Activated CD4-positive, alpha-beta T cell treated with anti-CD3 and anti-CD28 coated beads, Interleukin-2, amount 50 U/mL, for 48 hours (primary cell): ENCODE data around the gene NR2F6.
"Not testable (repeated sequence)": the region's sequence is repeated elsewhere in the genome, so short reads cannot be mapped to it uniquely, and the experiment has no call there.

ENCODE experiments used
- DNase-seq, 2 experiments: peaks; one replicate each; pipeline ENCODE4 v3.0.0-alpha.2; 2020

The NR2F6 gene

DNA sequence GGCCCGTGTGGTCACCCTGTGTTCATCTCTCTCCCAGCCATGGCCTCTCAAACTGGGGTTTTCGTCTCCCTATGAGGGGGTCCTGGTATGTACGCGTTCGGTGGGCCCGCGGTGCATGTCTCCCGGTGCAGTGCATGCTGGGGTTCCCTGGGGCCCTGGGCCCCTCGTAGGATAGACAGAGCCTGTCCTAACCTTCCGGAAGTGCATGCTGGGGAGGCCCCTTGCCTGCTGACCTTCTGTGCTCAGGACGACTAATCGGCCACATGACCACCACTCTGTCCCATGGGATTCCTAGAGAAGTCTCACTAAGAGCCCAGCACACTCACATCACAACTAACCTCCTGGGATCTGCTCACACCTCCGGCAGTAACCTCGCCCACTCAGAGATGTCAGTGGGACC is 35.4 kb downstream of the NR2F6 start:
- DNase-seq: no peak

DNA sequence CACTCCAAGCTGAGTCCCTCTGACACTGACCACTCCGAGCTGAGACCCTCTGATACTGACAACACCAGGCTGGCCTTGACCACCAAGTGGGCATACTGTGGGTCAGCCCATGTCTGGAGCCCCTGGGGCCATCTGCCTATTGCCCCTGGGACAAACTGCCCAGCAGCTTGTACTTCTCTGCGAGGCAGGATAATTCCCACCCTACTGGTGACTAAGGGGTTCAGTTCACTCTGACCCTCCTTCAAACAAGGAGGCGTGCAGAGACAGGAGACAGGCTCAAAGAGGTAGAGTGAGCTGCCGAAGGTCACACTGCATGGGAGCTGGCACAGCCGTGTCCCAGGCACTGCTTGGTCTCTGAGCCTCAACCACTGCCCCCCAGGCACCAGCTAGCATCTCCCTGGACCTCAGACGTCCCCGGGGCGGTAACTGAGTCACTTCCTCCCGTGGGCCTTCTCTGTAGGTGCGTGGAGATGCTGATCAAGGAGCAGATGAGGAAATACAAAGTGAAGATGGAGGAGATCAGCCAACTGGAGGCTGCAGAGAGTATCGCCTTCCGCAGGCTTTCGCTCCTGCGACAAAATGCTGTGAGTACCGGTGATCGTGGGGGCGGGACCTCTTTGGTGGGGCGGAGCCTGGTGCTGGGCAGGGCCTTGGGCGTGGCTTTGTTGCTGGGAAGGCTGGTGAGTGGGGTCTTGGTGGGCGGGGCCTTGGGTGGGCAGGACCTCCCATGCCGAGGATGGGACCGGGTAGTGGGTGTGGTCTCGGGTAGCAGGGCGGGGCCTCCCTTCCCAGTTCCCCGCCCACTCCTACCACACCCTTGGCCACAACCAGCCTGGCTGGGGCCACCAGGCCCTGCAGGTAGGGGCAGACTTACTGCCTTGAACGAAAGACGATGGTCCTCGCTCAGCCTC is 36.3 kb downstream of the NR2F6 start:
- DNase-seq: peak; percentile 62 to 69

DNA sequence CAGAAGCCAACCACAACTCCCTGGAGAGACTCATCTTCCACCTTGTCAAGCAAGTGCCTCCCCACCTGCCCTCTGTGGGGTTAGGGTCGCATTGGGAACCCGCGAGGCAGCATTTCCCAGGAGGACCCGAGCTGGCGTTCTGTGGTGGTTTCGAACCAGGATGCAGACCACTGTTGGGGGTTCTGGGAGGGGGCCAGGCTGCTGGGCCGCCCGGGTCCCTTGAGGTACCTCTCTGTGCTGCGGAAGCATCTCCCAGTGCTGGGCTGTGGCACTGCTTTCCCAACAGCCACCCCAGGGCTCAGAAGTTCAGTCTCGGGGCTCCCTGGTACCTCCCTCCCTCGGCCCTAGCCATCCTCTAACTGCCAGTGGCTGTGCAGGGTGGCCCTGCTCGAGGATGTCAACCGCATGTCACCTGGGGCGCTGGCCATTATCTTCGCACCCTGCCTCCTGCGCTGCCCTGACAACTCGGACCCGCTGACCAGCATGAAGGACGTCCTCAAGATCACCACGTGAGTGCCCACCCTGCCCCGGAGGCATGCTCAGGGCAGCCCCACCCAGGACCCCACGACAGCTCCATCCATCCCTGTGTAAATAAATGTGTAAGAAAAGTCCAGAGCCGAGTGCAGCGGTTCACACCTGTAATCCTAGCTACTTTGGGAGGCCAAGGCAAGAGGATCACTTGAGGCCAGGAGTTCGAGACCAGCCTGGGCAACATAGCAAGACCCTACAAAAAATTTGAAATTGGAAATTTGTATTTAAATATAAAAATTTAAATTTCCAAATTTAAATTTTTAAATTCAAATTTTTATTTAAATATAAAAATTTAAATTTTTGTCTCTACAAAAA is 38.8 kb downstream of the NR2F6 start:
- DNase-seq: no peak

DNA sequence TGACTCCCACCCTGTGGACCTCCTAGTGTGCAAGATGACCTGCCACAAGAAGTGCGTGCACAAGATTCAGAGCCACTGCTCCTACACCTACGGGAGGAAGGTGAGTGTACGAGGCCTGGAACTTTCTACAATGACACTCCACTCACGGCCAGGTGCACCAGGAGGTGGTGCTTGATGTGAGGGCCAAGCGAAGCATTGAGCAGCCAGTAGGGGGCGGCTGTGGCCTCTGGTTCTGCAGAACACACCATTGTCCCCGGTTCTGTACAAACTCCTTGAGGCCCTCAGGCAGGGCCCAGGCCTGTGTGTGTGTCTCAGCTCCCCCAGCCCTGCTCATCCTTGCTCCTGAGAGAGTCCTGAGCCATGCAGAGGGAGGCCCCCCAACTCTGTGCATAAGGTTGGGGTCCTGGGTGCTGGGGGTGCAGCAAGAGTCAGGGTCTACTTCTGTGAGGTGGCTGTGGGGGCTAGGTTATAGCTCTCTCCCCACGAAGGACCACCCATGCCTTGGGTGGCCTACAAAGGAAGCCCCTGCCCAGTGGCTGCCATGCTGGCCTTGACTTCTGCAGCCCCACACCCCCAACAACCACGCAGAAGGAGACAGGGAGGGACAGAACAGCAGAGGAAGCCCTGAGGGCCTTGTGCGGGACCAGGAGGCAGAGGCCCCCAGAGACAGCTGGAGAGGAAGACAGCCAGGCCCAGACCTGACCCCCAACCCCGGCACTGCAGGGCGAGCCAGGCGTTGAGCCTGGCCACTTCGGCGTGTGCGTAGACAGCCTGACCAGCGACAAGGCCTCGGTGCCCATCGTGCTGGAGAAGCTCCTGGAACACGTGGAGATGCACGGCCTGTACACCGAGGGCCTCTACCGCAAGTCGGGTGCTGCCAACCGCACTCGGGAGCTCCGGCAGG is 40.2 kb downstream of the NR2F6 start:
- peak; percentile 66 to 72 for DNase-seq

DNA sequence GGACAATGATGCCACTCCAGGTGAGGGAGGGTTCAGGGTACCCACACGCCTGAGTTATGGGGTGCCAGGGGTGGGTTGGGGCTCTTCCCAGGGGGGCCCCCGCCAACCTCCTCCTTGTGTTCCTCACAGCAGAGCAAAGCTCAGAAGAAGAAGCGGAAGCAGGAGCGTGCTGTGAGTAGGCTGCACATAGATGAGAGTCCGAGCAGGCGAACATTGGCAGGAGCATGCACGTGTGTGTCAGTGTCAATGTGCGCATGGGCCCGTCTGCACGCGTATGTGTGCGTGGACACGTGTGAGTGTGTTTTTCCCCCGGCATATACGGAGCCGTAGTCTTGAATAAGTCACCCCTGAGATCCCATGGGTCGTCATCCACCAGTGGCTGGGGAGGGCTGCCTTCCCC is 43.0 kb downstream of the NR2F6 start:
- no peak for DNase-seq

DNA sequence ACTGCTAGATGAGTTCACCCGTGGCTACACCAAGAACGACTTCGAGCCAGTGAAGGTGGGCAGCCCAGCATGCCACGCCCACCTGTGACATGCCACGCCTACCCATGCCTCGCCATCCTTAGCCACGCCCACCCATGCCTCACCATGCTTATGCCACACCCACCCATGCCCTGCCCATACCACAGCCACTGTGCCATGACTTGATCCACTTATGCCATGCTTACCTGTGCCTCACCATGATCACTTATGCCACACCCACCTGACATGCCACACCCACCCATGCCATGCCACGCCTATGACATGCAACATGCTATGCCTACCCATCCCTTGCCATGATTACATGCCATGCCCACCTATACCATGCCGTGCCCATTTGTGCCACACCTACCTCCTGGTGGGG is 43.5 kb downstream of the NR2F6 start:
- DNase-seq: peak; percentile 25 to 42

DNA sequence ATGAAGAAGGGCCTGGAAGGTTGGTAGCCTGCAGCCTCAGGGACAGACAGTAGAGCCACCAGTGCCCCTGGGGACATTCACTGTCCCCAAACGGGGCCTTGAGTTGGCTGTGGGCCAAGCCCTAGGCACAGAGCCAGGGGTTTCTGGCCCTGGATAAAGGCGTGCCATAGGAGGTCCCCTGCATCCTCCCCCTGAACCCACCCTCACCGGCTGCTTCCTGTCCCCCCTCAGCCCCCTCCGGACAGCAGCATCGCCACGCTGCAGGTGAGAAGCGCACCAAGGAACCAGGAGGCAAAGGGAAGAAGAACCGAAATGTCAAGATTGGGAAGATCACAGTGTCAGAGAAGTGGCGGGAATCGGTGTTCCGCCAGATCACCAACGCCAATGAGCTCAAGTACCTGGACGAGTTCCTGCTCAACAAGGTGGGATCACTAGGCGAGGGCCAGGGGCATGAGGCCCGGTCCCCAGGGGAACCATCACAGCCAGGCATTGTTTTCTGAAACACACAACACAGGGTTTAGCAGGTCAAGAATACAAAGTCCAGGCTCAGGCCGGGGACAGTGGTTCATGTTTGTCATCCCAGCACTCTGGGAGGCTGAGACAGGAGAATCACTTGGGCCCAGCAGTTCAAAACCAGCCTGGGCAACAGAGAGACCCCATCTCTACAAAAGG is 45.2 kb downstream of the NR2F6 start:
- DNase-seq: no peak

DNA sequence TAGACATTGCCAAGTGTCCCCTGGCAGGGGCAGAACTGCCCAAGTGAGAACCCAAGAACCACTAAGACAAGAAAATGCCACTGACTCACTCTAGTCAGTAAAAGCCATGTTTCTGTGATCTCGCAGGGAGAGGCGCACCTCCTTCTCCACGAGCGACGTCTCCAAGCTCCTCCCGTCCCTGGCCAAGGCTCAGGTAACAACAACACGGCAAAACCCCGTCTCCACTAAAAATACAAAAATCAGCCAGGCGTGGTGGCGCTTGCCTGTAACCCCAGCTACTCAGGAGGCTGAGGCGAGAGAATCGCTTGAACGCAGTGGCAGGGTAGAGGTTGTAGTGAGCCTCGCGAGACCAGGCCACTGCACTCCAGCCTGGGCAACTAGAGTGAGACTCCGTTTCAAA is 48.1 kb downstream of the NR2F6 start:
- DNase-seq: no peak

DNA sequence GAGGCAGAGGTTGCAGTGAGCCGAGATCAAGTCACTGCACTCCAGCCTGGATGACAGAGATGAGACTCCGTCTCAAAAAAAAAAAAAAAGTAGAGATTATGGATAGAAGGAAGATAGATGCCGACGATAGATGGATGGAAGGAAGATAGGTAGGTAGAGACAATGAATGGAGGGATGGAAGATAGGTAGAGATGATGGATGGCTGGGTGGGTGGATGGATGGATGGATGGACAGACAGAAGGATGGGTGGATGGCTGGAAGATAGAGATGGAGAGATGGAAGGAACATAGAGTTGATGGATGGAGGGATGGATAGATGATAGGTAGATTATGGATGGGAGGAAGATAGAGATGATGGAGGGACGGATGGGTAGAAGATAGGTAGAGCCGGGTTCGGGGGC is 49.1 kb downstream of the NR2F6 start:
- no peak for DNase-seq

DNA sequence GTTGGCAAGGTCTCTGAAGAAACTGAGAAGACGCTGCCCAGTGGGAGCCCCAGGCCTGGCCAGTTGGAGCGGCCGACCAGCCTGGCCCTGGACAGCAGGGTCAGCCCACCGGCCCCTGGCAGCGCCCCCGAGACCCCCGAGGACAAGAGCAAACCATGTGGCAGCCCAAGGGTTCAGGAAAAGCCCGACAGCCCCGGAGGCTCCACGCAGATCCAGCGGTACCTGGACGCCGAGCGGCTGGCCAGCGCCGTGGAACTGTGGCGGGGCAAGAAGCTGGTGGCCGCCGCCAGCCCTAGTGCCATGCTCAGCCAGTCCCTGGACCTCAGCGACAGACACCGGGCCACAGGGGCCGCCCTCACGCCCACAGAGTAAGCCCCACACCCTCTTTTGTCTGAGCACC is 50.6 kb downstream of the NR2F6 start:
- no peak for DNase-seq

DNA sequence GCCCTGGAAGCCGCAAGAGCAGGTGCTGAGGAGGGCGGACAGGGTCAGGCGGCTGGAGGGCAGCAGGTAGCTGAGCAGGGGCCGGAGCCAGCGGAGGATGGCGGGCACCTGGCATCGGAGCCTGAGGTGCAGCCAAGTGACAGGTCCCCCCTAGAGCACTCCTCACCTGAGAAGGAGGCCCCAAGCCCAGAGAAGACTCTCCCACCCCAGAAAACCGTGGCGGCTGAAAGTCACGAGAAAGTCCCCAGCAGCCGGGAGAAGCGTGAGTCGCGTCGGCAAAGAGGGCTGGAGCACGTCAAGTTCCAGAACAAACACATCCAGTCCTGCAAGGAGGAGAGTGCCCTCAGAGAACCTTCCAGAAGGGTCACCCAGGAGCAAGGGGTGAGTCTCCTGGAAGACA is 51.1 kb downstream of the NR2F6 start:
- DNase-seq: no peak

DNA sequence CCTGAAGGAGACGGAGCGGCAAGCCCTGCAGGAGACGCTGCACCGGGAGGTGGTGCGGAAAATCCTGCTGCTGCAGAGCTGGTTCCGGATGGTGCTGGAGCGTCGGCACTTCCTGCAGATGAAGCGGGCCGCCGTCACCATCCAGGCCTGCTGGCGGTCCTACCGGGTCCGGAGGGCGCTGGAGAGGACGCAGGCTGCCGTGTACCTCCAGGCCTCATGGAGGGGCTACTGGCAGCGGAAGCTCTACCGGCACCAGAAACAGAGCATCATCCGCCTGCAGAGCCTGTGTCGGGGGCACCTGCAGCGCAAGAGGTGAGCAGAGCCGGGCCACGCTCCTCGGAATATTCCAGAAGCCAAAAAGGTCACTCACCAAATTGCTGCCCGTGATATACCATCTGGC is 53.0 kb downstream of the NR2F6 start:
- no peak for DNase-seq

DNA sequence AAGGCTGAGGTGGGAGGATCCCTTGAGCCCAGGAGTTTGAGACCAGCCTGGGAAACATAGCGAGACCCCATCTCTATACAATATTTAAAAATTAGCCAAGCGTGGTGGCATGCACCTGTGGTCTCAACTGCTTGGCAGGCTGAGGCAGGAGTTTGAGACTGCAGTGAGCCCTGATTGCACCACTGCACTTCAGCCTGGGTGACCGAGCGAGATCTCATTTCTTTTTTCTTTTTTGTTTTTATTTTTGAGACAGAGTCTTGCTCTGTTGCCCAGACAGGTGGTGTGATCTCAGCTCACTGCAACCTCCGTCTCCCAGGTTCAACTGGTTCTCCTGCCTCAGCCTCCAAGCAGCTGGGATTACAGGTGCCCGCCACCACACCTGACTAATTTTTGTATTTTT is 54.0 kb downstream of the NR2F6 start:
- not testable (repeated sequence) for DNase-seq

DNA sequence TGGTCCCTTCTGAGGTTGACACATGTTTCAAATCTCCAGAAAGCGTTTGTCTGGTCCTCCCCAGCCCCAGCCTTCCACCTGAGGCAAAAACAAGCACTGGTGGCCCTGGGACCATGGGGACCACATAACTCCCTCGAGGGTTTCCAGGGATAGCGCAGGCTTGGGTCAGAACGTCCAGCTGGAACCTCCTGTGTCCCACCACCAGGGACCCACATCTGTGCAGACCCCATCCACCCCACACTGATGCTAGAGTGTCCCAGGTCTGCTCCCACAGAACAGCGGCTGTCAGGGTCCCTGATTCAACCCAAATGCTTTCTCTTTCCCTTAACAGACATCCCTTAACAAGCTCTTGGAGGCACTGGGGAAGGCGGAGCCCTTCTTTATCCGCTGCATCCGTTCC is 60.1 kb downstream of the NR2F6 start:
- DNase-seq: no peak

DNA sequence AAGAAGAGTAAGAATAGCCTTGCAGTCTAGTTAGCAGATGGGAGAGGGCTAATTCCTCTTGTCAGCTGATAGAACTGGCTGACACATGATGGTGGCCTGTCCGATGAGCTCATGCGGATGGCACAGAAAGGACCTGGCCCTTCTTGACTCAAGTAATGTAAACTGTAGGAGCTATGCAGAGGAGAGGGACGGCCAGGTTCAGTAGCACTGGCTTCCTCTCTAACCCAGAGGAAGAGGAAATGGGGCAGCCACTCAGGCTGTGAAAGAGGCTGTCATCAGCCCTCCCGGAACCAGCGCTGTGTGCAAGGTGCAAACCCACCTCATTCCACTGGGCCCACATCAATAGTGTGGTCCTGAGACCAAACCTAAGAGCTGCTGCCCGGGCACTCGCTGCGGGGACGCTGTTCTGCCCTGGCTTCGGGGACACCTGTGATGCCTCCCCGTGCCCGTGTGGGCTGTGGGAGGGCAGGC is 61.3 kb downstream of the NR2F6 start:
- peak; percentile 30 to 31 for DNase-seq

DNA sequence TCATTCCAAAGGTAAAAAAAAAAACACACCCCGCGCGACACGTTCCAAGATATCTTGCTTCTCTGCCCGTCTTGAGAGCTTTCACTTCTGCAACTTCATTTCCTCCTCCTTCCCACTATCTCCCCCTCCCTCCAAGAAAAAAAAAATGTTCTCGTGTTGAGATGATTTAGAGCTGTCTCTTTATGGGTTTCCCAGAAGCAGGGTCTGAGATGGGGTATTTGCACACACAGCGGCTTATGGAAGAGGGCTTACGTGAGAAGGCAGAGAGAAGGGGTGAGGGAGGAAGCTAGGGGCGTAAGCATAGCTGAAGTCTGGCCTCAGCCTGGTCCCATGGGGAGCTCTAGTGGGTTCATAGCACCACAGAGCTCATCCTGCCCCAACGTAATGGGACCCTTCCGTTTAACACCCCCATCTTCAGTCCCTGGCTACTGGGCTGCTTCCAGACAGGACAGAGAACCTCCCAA is 61.8 kb downstream of the NR2F6 start:
- DNase-seq: peak; percentile 29 to 32

DNA sequence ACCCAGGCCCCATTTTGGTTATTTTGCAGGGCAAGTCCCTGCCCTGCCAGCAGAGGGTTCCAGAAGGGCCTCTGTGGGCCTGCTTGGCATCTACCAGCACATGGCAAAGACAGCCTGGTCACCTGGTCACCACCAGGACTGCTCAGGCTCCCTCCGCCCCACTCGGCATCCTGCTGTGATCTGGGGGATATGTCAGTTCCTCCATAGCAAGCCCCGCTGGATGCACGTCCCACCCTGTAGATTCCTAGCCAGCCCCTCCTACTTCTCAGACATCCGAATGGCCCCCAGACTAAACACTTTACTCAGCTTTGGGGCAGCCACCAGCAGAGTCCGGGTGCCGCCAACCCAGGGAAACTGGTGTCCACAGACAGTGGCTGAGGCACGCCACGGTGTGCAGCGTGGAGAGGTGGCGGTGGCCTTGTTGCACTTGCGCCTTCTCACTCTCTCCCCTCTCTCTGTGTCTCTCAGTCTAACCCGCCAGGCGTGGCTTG is 62.4 kb downstream of the NR2F6 start:
- peak; percentile 24 to 34 for DNase-seq
